Natural killer cell (primary cell): ENCODE measurements around the gene PEX5L. TPM values are rescaled to one million over a fixed set of nuclear protein-coding genes. Genes with fewer than 3 reads are reported as not detected.

ENCODE experiments used
- ATAC-seq, 3 donors: fragments of 150-1000 bp in 2 of 3; fragments of 200-7000 bp in 1 of 3; cut with Tn5 transposase; 1 replicate in 1 of 3; 2 replicates in 2 of 3; pipeline ENCODE4 v1.10.0; 2021; ENCODE audit warnings: mild to moderate bottlenecking in 2 of 3, moderate library complexity in 2 of 3
- DNase-seq, 2 donors: peaks; one replicate each; pipeline versions ENCODE4 v3.0.0 to v3.0.0-alpha.2; 2013 to 2021; ENCODE audit warnings: mixed read lengths in 1 of 2
- H3K27ac ChIP-seq: one replicate; pipeline ENCODE4 v1.5.1; 2013; ENCODE audit warnings: mild to moderate bottlenecking, low read length
- H3K27me3 ChIP-seq: one replicate; pipeline ENCODE4 v1.6.1; 2013; ENCODE audit warnings: low read length; ENCODE audit not compliant: control insufficient read depth, insufficient read depth
- H3K36me3 ChIP-seq: one replicate; pipeline ENCODE4 v1.6.1; 2013; ENCODE audit warnings: low read length; ENCODE audit not compliant: control insufficient read depth, insufficient read depth
- H3K4me1 ChIP-seq: one replicate; pipeline ENCODE4 v1.6.1; 2013; ENCODE audit warnings: low read length; ENCODE audit not compliant: control insufficient read depth, insufficient read depth
- H3K4me3 ChIP-seq: one replicate; pipeline ENCODE4 v1.5.1; 2013; ENCODE audit warnings: low read length
- H3K9me3 ChIP-seq: one replicate; pipeline ENCODE4 v1.6.1; 2013; ENCODE audit warnings: low read length; ENCODE audit not compliant: control insufficient read depth, insufficient read depth
- H3K27ac Mint-ChIP-seq, 2 donors: one replicate each; pipeline ENCODE4 v1.8.0; 2022; ENCODE audit warnings: mild to moderate bottlenecking in 2 of 2, mixed read lengths in 2 of 2, moderate library complexity in 1 of 2
- H3K27me3 Mint-ChIP-seq, 2 donors: one replicate each; pipeline ENCODE4 v1.8.0; 2022; ENCODE audit warnings: low read depth in 2 of 2, mixed read lengths in 2 of 2
- H3K36me3 Mint-ChIP-seq: one replicate; pipeline ENCODE4 v1.8.0; 2022; ENCODE audit warnings: mixed read lengths
- H3K4me1 Mint-ChIP-seq, 2 donors: one replicate each; pipeline ENCODE4 v1.8.0; 2022; ENCODE audit warnings: mixed read lengths in 2 of 2
- H3K4me3 Mint-ChIP-seq: one replicate; pipeline ENCODE4 v1.8.0; 2022; ENCODE audit warnings: mild to moderate bottlenecking, moderate library complexity, mixed read lengths
- H3K9me3 Mint-ChIP-seq, 2 donors: one replicate each; pipeline ENCODE4 v1.8.0; 2022; ENCODE audit warnings: mixed read lengths in 2 of 2
- WGBS: methylation state at CpG from one replicate; pipeline ENCODE4 v1.1.7; 2013; ENCODE audit warnings: missing lambda C conversion rate; ENCODE audit not compliant: insufficient coverage; 5-methylcytosine and 5-hydroxymethylcytosine counted together
- intact Hi-C: fragments of 100-400 bp; cut with micrococcal nuclease; formaldehyde crosslinking; loops from one replicate; pipeline ENCODE4 v1.14.2; 2022
- total RNA-seq, 4 donors: library from RNA; stranded (reverse); fragments of 120-200 nt in 1 of 4; gene quantifications; one replicate each; pipeline versions ENCODE4 v1.2.3 to v1.2.4, GENCODE V29; 2013 to 2022
- TF ChIP-seq, protein P1 (sequence below): fragments of 200-600 bp; IDR thresholded peaks from one replicate; pipeline ENCODE4 v1.8.0; 2022; ENCODE audit warnings: antibody characterized with exemption

Gene PEX5L
- total RNA-seq, 3 donors from 2014 or later (not counting 1 experiment from before 2014, with no cell fraction given), result not detected

DNA sequence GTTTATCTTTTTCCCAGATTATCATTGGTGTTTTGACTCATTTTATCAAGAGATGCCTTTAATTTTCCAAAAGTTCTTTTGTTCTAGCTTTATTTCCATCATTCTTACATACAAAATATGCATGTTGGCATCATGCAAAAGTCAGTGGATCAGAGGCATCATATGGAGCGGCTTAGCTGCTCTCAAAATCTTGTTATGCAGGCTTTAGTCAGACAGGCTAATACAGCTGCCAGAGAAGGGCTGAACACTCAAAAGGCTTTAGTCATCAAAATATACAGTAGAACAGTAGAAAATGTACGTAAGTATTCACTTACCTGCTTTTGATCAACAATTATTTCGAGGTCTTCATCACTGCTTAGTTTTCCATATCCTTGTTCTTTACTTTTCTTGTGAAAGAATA, 65.5 kb downstream of the PEX5L start:
- no peak overlapping the region for H3K4me3 ChIP-seq
- TF ChIP-seq, protein P1, sequence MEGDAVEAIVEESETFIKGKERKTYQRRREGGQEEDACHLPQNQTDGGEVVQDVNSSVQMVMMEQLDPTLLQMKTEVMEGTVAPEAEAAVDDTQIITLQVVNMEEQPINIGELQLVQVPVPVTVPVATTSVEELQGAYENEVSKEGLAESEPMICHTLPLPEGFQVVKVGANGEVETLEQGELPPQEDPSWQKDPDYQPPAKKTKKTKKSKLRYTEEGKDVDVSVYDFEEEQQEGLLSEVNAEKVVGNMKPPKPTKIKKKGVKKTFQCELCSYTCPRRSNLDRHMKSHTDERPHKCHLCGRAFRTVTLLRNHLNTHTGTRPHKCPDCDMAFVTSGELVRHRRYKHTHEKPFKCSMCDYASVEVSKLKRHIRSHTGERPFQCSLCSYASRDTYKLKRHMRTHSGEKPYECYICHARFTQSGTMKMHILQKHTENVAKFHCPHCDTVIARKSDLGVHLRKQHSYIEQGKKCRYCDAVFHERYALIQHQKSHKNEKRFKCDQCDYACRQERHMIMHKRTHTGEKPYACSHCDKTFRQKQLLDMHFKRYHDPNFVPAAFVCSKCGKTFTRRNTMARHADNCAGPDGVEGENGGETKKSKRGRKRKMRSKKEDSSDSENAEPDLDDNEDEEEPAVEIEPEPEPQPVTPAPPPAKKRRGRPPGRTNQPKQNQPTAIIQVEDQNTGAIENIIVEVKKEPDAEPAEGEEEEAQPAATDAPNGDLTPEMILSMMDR, result no peak
- no peaks in the 10 kb centered on the region for H3K4me1 ChIP-seq
- Mint-ChIP-seq H3K27me3 (peaks cover 0 to 6% of the 10 kb centered on the region in 2 donors), H3K4me1 (no peaks in the 10 kb centered on the region), H3K9me3 (peaks cover 0 to 7% of the 10 kb centered on the region in 2 donors), H3K4me3 (no peak overlapping the region), H3K36me3 (no peaks in the 10 kb centered on the region), H3K27ac (no peak overlapping the region)
- no peaks in the 10 kb centered on the region for H3K36me3 ChIP-seq
- no peak overlapping the region for H3K27ac ChIP-seq
- DNase-seq (no peak), ATAC-seq (no peak)
- H3K27me3 ChIP-seq, result no peaks in the 10 kb centered on the region
- intact Hi-C loops, result no loop called here
- WGBS, result 94% methylated on average over 1 of the region's 3 CpGs
- no peaks in the 10 kb centered on the region for H3K9me3 ChIP-seq

DNA sequence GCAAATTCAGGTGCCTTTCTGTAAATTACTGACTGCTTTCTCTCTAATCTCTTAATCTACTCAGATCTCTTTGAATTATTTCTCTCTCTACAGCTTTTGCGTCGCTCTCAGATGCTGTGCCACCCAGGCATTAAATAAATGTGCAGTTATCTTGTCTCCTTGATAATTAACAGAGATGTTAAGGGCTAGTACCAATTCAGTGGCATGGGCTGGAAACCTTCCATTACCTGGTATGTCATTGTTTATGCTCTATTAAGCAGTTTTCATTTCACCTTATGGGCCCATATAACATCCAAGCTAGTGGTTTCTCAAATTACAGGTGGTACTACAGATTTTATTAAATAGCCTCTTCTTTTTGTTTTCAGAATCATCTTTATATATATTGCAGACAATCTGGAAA, 66.0 kb downstream of the PEX5L start:
- ATAC-seq (no peak), DNase-seq (no peak)
- WGBS, result 86% methylated on average over 2 of the region's 2 CpGs
- no peaks in the 10 kb centered on the region for H3K4me1 ChIP-seq
- no peaks in the 10 kb centered on the region for H3K36me3 Mint-ChIP-seq
- H3K4me3 Mint-ChIP-seq, result no peak overlapping the region
- peaks cover 0 to 6% of the 10 kb centered on the region in 2 donors for H3K27me3 Mint-ChIP-seq
- no peaks in the 10 kb centered on the region for H3K4me1 Mint-ChIP-seq
- TF ChIP-seq, protein P1, result no peak
- H3K27me3 ChIP-seq, result no peaks in the 10 kb centered on the region
- H3K9me3 ChIP-seq, result no peaks in the 10 kb centered on the region
- no peak overlapping the region for H3K4me3 ChIP-seq
- H3K27ac Mint-ChIP-seq, result no peak overlapping the region
- H3K9me3 Mint-ChIP-seq, result peaks cover 0 to 3% of the 10 kb centered on the region in 2 donors
- no peak overlapping the region for H3K27ac ChIP-seq
- no peaks in the 10 kb centered on the region for H3K36me3 ChIP-seq
- intact Hi-C loops, result no loop called here

DNA sequence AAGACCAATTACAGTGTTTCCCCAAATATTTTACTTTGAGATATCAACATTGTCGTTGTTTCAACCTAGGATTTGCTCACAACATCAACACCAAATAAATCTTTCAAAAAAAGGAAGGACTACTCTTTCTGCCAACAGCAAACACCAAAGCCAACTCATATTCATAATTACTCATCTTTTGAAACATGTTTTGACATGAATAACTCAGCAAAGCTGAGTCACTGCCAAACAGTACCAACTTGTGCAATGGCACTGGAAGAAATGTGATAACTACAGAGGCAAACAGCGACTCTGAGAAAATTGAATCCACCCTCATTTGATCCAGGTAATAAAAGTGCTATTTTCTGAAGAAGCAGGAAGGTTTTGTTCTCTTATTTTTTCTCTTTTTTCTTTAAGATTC, 67.2 kb downstream of the PEX5L start:
- Mint-ChIP-seq H3K36me3 (no peaks in the 10 kb centered on the region), H3K27ac (no peak overlapping the region), H3K27me3 (peaks cover 0 to 6% of the 10 kb centered on the region in 2 donors), H3K4me3 (no peak overlapping the region), H3K4me1 (no peaks in the 10 kb centered on the region), H3K9me3 (peaks cover 0 to 2% of the 10 kb centered on the region in 2 donors)
- no peaks in the 10 kb centered on the region for H3K4me1 ChIP-seq
- TF ChIP-seq, protein P1, result no peak
- H3K27ac ChIP-seq, result no peak overlapping the region
- no peak overlapping the region for H3K4me3 ChIP-seq
- no peak for DNase-seq
- 62% methylated on average over 2 of the region's 2 CpGs for WGBS
- H3K27me3 ChIP-seq, result no peaks in the 10 kb centered on the region
- no peaks in the 10 kb centered on the region for H3K9me3 ChIP-seq
- intact Hi-C loops, result no loop called here
- no peak for ATAC-seq
- no peaks in the 10 kb centered on the region for H3K36me3 ChIP-seq

DNA sequence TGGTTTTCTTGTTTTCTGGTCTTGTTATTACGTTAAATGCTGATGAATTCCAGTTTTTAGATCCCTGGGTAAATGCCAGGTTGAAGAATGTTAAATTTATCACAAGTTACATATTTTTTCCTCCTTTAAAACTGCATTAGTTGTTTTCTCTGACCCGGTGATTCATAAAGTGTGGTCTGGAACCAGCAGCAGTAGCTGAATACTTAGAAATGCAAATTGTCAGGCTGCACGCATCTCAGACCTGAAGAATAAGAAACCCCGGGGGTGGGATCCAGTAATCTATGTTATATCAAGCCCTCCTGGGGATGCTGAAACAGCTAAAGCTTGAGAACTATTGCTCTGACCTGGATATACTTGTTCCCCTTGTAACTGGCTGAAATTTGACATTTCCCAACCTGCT, 69.1 kb downstream of the PEX5L start:
- no peak for ATAC-seq
- no peak overlapping the region for H3K4me3 Mint-ChIP-seq

More for the DNA sequence above, 69.1 kb downstream of the PEX5L start:
- Histone ChIP-seq H3K9me3 (no peaks in the 10 kb centered on the region), H3K27ac (no peak overlapping the region), H3K4me3 (no peak overlapping the region), H3K36me3 (no peaks in the 10 kb centered on the region), H3K27me3 (no peaks in the 10 kb centered on the region), H3K4me1 (no peaks in the 10 kb centered on the region)
- no peaks in the 10 kb centered on the region for H3K36me3 Mint-ChIP-seq
- no peak for DNase-seq
- peaks cover 0 to 6% of the 10 kb centered on the region in 2 donors for H3K27me3 Mint-ChIP-seq
- peaks cover 0 to 2% of the 10 kb centered on the region in 2 donors for H3K9me3 Mint-ChIP-seq
- 78% methylated on average over 4 of the region's 4 CpGs for WGBS
- H3K27ac Mint-ChIP-seq, result no peak overlapping the region
- no peaks in the 10 kb centered on the region for H3K4me1 Mint-ChIP-seq
- TF ChIP-seq, protein P1, result no peak
- intact Hi-C loops, result no loop called here
